AG08395 (cell line): ENCODE data around the gene MT1A.
A peak's percentile ranks its signal among the peaks of the same experiment; 100 is the strongest.

Experiments used
- DNase-seq: peaks from one replicate; pipeline ENCODE4 v3.0.0; 2012; ENCODE audit warnings: mixed read lengths, low spot score

MT1A gene

DNA sequence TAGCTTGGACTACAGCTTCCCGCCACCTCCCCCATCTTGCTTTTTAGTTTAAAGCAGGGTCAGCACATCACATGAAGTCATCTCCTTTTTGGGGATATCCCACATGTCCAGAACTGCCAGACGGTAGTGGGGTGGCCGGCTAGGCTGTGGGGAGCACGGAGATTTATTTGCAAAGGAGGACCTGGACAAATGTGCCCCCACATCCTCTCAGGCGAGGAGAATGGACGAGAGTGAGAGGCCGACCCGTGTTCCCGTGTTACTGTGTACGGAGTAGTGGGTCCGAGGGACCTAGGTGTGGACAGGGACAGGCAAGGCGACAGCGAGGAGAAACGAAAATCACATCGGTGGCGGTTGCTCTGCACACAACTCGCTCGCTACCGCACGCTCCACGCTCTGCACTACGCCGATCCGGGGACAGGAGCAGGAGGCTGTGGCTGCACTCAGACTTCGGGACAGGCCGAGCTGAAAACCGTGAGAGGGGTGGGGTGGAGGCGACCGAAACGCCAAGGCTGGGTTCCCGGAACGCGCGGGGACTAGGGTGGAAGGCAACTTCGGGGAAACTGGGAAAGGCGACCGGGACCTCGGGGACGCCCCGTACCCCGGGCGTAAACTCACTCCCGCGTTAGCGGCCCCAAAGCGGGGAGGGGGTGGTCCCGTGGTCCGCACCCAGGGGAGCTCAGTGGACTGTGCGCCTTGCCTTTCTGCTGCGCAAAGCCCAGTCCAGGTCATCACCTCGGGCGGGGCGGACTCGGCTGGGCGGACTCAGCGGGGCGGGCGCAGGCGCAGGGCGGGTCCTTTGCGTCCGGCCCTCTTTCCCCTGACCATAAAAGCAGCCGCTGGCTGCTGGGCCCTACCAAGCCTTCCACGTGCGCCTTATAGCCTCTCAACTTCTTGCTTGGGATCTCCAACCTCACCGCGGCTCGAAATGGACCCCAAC is at the start of gene MT1A:
Gene MT1A (plus strand): TSS at position 853 of the 937 bp plus-strand sequence. CDS start 73 bp downstream, at position 926.
- peak; percentile 79 for DNase-seq

DNA sequence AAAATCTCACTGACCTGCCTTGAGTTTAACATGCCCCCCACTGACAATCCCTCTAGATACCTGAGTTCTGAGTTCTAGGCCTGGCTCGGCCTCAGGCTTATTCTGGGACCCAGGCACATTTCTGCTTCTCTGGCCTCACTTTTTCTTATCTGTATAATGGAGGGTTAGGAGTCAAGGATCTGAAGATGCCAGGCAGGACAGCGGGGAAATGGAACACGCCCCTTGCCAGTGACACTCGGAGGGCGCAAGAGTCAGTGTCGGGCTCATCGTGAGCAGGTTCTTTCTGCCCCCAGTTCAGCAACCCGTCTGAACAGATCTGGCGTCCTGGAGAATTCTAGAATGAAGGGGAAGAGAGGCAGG is 49.7 kb upstream of the MT1A start:
- DNase-seq, result no peak

DNA sequence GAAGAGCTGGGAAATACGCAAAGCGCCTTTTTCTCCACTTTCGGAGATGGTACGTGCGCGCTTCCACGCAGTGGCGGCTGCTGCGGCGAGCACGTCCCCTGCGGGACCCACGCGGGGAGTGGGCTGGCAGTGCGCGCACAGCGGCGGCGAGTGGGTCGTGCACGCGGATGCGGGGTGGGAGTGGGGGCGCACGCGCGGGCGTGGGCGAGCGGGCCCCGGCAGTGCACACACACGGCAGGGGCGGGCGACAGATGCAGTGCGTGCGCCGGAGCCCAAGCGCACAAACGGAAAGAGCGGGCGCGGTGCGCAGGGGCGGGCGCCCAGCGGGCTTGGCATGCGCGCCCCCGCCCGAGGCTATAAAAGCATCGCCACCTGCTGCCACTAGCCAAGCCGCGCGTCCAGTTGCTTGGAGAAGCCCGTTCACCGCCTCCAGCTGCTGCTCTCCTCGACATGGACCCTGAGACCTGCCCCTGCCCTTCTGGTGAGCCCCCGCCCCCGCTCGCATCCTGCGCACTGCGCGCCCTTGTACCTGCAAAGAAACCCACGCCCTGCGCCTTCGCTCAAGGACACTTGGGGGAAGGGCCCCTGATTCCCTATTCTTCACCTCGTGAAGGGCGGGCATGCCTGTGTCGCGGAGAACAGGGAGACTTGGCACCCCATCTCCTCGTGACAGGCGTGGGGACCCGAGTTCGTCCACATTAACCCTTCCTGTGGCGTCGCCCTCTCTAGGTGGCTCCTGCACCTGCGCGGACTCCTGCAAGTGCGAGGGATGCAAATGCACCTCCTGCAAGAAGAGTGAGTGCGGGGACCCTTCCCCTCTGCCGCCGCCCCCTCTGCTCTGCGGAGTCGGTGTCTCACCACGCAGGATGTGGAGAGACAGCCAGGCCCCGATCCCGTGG is 49.1 kb upstream of the MT1A start, which contains the start of gene MT3:
Gene MT3 (plus strand): TSS at position 388 of the 899 bp plus-strand sequence. CDS start 63 bp downstream, at position 451.
- DNase-seq, result no peak

DNA sequence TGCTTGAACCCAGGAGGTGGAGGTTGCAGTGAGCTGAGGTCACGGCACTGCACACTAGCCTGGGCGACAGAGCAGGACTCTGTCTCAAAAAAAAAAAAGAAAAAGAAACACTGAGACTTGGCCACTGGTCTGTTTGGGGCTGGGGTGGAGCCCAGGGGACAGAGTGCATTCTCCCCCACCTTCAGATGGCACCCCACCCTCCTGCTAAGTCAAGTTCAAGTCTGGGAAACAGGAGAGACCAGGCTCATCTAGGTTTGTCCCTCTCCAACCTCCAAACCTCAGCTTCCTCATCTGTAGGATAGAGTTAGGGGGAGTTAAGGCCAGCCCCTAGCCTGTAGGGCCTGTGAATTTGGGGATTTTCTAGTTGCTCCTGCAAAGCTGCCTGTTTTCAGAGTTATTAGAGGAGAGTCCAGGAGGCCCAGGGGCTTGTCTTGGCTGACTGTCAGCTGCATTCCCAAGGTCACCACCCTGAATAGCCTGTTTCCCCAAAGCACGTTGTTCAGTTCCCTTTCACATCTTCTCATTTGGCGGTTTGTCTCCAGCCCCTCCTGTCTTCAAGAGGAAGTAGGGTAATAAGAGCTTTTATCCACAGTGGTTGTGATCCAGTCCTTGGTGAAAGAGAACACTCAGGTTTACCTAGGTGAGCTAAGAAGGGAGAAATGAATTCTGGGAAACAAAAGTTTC is 46.9 kb upstream of the MT1A start:
- DNase-seq, result no peak

DNA sequence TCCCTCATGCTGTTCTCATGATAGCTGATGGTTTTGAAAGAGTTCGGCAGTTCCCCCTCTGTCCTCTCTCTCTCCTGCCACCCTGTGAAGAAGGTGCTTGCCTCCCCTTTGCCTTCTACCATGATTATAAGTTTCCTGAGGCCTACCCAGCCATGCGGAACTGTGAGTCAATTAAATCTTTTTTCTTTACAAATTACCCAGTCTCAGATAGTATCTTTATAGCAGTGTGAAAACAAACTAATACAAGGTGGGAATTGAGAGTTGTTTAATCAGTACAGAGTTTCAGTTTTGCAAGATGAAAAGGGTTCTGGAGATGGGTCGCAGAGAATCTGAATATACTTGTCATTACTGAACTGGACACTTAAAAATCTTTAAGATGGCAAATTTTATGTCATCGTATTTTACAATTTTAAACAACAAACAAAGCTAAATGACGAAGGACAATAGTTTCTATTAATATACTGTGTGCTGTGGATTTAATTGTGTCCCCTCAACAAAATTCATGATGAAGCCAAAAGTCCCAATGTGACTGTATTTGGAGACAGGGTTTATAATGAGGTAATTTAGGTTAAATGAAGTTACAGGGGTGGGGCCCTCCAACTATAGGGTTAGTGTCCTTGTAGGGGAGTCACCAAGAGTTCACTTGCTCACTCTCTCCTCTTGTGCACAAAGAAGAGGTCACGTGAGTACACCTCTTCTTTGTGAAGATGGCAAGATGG is 44.7 kb upstream of the MT1A start:
- no peak for DNase-seq

DNA sequence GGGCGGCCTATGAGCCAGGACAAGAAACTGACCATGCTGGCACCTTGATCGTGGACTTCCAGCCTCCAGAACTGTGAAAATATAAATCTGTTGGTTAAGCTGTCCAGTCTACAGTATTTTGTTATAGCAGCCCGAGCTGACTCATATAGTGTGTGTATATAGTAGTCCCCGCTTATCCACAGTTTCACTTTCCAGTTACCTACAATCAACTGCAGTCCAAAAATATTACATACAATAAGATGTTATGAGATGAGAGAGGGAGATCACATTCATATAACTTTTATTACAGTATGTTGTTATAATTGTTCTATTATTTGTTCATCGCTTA is 44.2 kb upstream of the MT1A start:
- no peak for DNase-seq

DNA sequence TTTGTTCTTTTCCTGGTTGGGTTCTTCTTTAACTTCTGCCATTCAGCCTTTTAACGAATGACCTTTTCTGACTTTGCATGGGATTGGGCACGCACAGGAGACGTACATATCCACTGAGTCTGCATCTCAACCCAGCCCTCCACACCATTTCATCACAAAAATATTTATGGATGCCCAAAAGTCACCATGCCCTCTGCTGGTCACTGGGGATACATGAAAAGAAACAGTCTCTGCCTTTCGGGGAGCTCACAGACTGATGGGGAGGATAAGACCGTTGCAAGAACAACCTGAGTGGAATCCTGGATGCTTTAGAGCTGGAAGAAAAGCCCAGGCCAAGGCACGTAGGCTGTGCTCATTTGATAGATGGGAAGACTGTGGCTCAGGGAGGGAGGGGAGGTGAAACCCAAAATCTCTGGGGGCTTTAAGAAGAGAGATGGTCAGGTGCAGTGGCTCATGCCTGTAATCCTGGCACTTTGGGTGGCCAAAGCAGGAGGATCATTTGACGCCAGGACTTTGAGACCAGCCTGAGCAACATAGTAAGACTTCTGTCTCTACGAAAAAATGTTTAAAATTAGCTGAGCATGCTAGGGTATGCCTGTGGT is 38.0 kb upstream of the MT1A start:
- DNase-seq, result peak; percentile 76

DNA sequence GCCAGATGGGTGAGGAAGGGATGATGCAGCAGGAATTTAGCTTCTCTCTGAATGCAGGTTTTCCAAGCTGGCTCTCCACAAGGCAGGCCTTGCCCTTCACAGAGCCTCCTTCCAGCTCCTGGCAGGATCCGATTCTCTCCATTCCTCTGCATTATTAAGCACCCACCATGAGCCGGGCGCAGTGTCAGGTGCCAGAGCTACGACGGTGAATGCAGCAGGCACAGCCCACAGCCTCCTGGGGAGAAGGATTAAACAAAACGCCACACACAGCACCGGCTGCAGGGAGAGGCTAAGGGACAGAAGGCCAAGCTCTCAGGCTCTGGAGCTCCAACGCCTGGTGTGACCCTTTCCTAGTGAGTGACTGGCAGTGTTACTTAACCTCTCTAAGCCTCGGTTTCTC is 37.1 kb upstream of the MT1A start:
- DNase-seq, result no peak

DNA sequence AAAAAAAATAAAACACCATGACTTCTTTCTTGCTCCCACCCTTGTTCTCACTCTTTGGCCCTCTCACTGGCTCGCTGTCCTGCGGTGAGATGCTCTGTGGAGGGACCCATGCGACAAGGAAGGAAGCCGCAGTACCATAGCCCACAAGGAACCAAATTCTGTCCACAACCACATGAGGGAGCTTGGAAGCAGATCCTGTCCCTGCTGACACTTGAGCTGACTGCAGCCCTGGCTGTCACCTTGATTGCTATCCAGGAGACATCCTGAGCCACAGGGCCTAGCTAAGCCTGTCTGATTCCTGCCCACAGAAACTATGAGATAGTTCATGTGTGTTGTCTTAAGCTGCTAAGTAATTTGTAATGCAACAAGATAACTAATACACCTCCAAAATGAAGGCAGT is 34.9 kb upstream of the MT1A start:
- peak; percentile 26 for DNase-seq

DNA sequence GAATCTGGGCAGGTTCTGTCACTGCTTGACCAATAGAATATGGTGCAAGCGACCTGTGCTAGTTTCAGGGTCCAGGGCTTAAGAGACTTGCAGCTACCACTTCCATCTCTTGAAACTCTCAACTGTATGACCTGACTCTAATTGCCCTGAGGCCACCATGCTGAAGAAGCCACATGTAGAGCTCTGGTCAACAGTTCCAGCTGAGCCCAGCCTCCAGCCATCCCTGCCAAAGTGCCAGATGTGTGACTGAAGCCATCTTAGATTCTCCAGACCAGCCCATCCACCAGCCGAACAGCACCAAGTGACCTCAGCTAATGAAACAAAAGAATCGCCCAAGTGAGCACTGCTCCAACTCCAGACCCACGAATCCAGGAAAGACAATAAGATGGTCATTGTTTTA is 33.5 kb upstream of the MT1A start:
- DNase-seq, result no peak

DNA sequence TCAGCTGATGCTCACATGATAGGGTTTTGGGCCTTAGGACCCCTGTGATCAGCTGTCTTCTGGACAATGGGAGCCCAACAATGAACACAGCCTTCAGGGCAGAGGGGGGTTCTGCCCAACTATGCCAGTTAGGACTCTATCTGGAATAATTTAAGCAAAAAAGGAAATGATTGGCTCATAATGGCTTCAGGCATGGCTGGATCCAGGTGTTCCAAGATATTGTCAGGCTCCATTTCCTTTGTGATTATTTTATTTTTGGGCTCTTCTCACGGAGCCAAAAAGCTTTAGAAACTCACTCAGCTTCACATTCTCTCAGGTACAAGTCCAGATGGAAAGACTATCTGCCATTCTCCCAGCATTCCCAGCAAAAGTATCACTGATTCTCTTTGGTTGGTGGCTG is 33.0 kb upstream of the MT1A start:
- no peak for DNase-seq

DNA sequence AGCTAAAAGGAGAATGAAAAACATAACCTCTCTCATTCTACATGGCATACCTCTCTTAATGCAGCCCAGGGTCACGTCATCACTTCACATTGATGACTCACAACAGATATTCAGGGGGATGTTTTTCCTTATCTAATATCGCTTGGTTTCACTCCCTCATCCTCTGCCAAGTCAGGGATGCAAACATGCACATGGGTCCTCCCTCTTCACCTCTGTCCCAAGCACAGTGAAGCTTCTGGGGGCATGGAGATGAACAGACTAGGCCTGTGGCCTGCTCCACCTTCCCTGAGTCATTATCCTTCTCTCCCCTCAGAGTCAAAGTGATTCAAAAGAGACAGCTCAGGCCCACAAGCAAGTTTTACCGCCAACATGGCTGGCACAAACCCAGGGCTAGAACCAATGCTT is 32.4 kb upstream of the MT1A start:
- peak; percentile 72 for DNase-seq

DNA sequence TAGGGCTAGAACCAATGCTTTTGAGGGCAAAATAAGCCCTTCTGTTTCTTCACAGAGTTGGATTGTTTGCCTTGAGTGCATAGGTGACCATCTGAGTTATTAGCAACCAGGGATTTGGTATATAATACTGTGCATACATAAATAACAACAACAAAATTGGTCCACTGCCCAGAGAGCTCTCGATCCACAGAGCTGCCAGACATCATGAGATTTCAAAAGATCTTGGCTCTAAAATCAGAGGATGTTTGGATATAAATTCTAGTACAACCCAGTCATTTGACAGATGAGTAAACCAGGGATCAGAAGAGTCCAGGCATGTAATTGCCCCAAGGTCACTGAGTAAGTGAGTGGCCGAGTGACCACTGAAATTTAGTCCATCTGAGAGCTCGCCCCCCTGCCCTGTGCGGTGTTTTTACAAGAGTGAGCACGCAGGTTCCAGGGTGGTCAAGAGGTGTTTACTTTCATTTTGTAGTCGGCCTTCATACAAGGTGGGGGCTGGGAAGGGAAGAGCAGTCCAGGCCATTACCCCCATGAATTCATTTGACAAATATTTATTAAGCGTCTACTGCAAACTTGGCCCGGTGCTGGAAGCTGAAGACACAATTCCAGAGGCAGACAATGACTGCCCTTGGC is 31.9 kb upstream of the MT1A start:
- DNase-seq, result peak; percentile 73

DNA sequence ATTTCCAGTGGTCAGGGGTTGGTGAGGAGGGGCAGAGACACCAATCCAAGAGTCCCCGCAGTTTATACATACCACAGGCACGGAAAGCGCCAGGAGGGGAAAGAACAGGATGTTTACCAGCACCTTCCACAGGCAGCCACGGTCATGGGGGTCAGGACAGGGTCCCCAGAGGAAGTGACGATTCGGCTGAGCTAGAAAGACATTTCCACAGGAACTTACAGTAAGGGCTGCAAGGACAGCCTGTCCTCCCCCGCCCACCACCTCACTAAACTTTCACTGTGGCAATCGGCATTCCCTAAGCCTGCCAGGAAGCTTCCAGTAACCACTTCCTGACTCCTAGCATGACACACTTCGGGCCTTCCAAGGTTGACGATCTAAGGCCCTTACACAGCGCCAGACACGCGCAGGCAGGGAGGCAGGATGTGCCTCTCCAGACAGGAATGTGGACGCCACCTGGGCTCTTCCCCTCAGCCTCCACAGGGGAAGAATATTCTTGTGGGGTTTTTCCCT is 31.3 kb upstream of the MT1A start:
- peak; percentile 91 for DNase-seq

DNA sequence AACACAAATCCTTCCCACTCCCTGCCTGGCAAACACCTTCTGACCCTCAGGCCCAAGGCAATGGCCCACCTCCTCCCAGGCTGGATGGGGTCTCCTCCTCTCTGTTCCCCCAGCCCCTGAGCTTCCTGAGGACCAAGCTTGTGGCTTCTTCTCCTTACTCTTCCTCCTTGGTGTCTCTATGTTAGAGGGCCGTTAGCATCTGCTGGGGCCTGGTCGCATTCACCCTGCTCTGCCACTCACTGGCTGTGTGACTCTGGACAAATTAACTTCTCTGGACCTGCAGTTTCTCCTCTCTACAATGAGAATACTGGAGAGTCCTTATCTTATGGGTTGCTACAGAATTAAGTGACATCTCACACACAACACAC is 30.8 kb upstream of the MT1A start:
- no peak for DNase-seq

DNA sequence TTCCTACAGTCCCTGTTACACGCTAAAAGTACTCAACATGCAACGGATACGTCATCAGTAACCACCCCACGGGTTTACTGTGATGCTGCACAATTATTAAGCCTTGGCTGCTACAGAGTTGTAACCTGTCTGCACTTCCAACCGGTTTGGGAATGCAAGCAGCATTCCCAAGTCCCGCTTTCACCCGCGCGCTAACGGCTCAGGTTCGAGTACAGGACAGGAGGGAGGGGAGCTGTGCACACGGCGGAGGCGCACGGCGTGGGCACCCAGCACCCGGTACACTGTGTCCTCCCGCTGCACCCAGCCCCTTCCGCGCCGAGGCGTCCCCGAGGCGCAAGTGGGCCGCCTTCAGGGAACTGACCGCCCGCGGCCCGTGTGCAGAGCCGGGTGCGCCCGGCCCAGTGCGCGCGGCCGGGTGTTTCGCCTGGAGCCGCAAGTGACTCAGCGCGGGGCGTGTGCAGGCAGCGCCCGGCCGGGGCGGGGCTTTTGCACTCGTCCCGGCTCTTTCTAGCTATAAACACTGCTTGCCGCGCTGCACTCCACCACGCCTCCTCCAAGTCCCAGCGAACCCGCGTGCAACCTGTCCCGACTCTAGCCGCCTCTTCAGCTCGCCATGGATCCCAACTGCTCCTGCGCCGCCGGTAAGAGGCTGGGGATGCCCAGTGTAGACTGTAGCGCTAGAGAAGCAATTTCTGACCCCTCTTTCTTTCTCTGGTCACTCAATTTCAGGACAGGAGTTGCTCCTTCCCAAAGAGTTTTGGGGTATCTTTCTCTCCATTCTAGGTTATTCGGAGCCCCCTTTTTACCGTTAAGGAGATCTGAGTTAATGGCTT is 30.2 kb upstream of the MT1A start, which contains the start of gene MT2A:
Gene MT2A (plus strand): TSS at position 542 of the 833 bp plus-strand sequence. CDS start 72 bp downstream, at position 614.
- DNase-seq, result peak; percentile 92

DNA sequence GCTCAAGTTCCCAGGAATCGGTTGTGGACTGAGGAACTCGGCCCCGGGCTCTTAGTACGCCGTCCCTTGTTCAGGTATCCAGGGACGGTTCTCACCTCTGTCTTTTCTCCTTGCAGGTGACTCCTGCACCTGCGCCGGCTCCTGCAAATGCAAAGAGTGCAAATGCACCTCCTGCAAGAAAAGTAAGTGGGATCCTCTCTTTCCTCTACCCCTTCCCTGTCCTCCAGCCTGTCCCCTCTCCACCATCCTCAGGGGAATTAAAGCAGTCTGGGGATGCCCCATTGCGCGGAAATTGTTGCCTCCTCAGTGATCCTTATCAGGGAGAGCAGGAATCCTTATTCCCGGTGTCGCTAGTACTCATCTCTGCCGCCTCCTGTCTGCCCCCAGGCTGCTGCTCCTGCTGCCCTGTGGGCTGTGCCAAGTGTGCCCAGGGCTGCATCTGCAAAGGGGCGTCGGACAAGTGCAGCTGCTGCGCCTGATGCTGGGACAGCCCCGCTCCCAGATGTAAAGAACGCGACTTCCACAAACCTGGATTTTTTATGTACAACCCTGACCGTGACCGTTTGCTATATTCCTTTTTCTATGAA is 29.5 kb upstream of the MT1A start:
- no peak for DNase-seq

DNA sequence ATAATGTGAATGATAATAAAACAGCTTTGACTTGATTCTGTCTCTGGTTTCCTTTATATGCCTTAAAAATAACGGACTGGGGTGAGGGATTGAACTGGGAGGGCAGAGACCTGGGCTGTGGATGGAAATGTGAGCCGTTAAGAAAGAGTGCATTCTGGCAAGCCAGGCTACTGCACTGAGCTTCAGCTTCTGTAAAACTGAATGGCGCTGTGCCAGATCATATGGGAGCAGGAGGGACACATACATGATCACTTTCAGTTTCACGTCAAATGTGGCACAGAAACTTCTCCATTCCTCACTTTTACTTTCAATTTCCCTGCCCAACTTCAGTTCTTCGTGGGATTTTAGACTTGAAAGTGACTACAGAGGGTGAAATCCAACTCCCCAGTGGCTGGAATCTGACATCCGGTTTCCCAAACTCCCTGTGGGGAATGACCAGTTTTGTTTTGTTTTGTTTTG is 29.0 kb upstream of the MT1A start:
- DNase-seq, result peak; percentile 56

DNA sequence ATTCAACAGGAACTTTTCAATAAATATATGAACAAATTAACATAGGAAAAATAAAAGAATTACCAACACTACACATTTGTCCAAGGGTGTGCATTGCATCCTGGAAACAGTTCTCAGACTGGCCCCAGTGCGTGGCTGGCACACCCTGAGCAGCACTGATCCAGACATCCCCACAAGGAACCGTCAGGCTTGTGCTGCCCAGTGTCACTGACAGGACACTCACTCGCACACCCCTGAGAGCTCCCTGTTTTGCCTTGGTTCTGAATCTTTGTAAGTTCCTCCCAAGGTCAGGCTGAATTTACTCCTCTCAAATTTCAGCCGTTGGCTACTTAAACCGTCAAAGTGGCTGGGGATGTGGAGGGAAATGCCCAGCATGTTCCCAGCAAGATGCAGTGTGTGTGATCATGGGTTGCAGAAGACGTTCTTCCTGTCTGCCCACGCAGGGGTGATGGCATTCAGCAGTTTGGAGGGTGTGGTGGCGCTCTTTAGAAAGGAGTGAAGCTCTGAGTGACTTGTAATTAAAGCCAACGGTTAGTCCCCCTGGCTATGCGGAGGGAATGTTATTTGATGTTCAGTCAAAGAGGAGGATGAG is 28.4 kb upstream of the MT1A start:
- DNase-seq, result peak; percentile 41
